ENCODE data around the gene IL1RAP. TPM values are rescaled to one million over a fixed set of nuclear protein-coding genes. Genes with fewer than 3 reads are reported as not detected.

Gene IL1RAP
- total RNA-seq, 1 experiment from 2014 or later, result 62.0 TPM

GRCh38 chr3:190608850-190609589 lies 95.1 kb downstream of the IL1RAP start:
- no peak for DNase-seq (ENCODE audit: unreplicated experiment)
- no peaks in the 10 kb centered on the region for H3K27me3 Mint-ChIP-seq (ENCODE audit: insufficient read depth, unreplicated experiment)
- TF ChIP-seq CTCF (IDR thresholded peaks at IDR 0.05; ENCODE audit: unreplicated experiment), result no peak
- peaks cover 21% of the 10 kb centered on the region for H3K36me3 Mint-ChIP-seq (ENCODE audit: insufficient read depth, unreplicated experiment)
- H3K4me1 Mint-ChIP-seq (ENCODE audit: insufficient read depth, unreplicated experiment), result no peaks in the 10 kb centered on the region
- CTCF ChIA-PET, result no interaction called here
- intact Hi-C loops (cut with micrococcal nuclease), result no loop called here
- POLR2A ChIA-PET, result interaction anchor here (0.7 to 1.7 kb wide), 4 partner anchors 9 to 96 kb away, joined by 3 to 4 read pairs (median 4); partner anchors contain the start of gene IL1RAP
- no peak overlapping the region for H3K4me3 Mint-ChIP-seq (ENCODE audit: unreplicated experiment)
- H3K27ac Mint-ChIP-seq (ENCODE audit: low read depth, unreplicated experiment), result no peak overlapping the region
- H3K9me3 Mint-ChIP-seq (ENCODE audit: unreplicated experiment), result no peaks in the 10 kb centered on the region
- no TSS peak for BruUV-seq (replicated peaks)

GRCh38 chr3:190614226-190615059 lies 100.6 kb downstream of the IL1RAP start:
- no peaks in the 10 kb centered on the region for H3K36me3 Mint-ChIP-seq (ENCODE audit: insufficient read depth, unreplicated experiment)
- ChIA-PET POLR2A (interaction anchor here (0.6 to 0.7 kb wide), 2 partner anchors 9 to 13 kb away, joined by 3 read pairs; no protein-coding TSS in a partner anchor), CTCF (interaction anchor here (0.6 to 0.7 kb wide), 2 partner anchors 30 to 33 kb away, joined by 3 to 4 read pairs; no protein-coding TSS in a partner anchor)
- no TSS peak for BruUV-seq (replicated peaks)
- intact Hi-C loops (cut with micrococcal nuclease), result no loop called here
- H3K4me3 Mint-ChIP-seq (ENCODE audit: unreplicated experiment), result no peak overlapping the region
- H3K9me3 Mint-ChIP-seq (ENCODE audit: unreplicated experiment), result no peaks in the 10 kb centered on the region
- no peak for TF ChIP-seq CTCF (IDR thresholded peaks at IDR 0.05; ENCODE audit: unreplicated experiment)
- H3K27me3 Mint-ChIP-seq (ENCODE audit: insufficient read depth, unreplicated experiment), result no peaks in the 10 kb centered on the region
- H3K27ac Mint-ChIP-seq (ENCODE audit: low read depth, unreplicated experiment), result no peak overlapping the region
- H3K4me1 Mint-ChIP-seq (ENCODE audit: insufficient read depth, unreplicated experiment), result no peaks in the 10 kb centered on the region
- DNase-seq (ENCODE audit: unreplicated experiment), result no peak

GRCh38 chr3:190615060-190615384 lies 101.1 kb downstream of the IL1RAP start:
- POLR2A ChIA-PET, result interaction anchor here (1.4 kb wide), 1 partner anchor 100 kb away, joined by 6 read pairs; the partner anchor contains the start of gene IL1RAP
- no peak overlapping the region for H3K4me3 Mint-ChIP-seq (ENCODE audit: unreplicated experiment)
- CTCF ChIA-PET, result no interaction called here
- DNase-seq (ENCODE audit: unreplicated experiment), result no peak
- no peaks in the 10 kb centered on the region for H3K4me1 Mint-ChIP-seq (ENCODE audit: insufficient read depth, unreplicated experiment)
- intact Hi-C loops (cut with micrococcal nuclease), result no loop called here
- TF ChIP-seq CTCF (IDR thresholded peaks at IDR 0.05; ENCODE audit: unreplicated experiment), result no peak
- H3K27ac Mint-ChIP-seq (ENCODE audit: low read depth, unreplicated experiment), result no peak overlapping the region
- BruUV-seq (replicated peaks), result no TSS peak
- H3K9me3 Mint-ChIP-seq (ENCODE audit: unreplicated experiment), result no peaks in the 10 kb centered on the region
- no peaks in the 10 kb centered on the region for H3K27me3 Mint-ChIP-seq (ENCODE audit: insufficient read depth, unreplicated experiment)
- no peaks in the 10 kb centered on the region for H3K36me3 Mint-ChIP-seq (ENCODE audit: insufficient read depth, unreplicated experiment)

GRCh38 chr3:190615607-190616006 lies 101.7 kb downstream of the IL1RAP start:
- Mint-ChIP-seq H3K27ac (ENCODE audit: low read depth, unreplicated experiment) (no peak overlapping the region), H3K9me3 (ENCODE audit: unreplicated experiment) (no peaks in the 10 kb centered on the region), H3K4me1 (ENCODE audit: insufficient read depth, unreplicated experiment) (no peaks in the 10 kb centered on the region), H3K27me3 (ENCODE audit: insufficient read depth, unreplicated experiment) (no peaks in the 10 kb centered on the region), H3K36me3 (ENCODE audit: insufficient read depth, unreplicated experiment) (no peaks in the 10 kb centered on the region), H3K4me3 (ENCODE audit: unreplicated experiment) (no peak overlapping the region)
- intact Hi-C loops (cut with micrococcal nuclease), result no loop called here
- TF ChIP-seq CTCF (IDR thresholded peaks at IDR 0.05; ENCODE audit: unreplicated experiment), result no peak
- no peak for DNase-seq (ENCODE audit: unreplicated experiment)
- ChIA-PET POLR2A (interaction anchor here (1.4 kb wide), 1 partner anchor 101 kb away, joined by 6 read pairs; the partner anchor contains the start of gene IL1RAP), CTCF (interaction anchor here (0.6 kb wide), 1 partner anchor 172 kb away, joined by 3 read pairs; no protein-coding TSS in a partner anchor)
- no TSS peak for BruUV-seq (replicated peaks)
